ENCODE data around the gene SESN3. TPM values are rescaled to one million over a fixed set of nuclear protein-coding genes. Genes with fewer than 3 reads are reported as not detected.
A peak's percentile ranks its signal among the peaks of the same experiment; 100 is the strongest.
"Not testable (repeated sequence)": the region's sequence is repeated elsewhere in the genome, so short reads cannot be mapped to it uniquely, and the experiment has no call there.

Gene SESN3
- total RNA-seq, 3 donors from 2014 or later = 6.8 to 9.3 (median 7.3) TPM

- H3K27me3 Mint-ChIP-seq (ENCODE audit: low read depth) = no peaks in the 10 kb centered on the region
- no peak for ATAC-seq
- H3K4me1 Mint-ChIP-seq (ENCODE audit: low read depth) = peaks cover 47% of the 10 kb centered on the region
- no peaks in the 10 kb centered on the region for H3K9me3 Mint-ChIP-seq
- H3K4me3 Mint-ChIP-seq = no peak overlapping the region
- no peak for DNase-seq
- no peaks in the 10 kb centered on the region for H3K36me3 Mint-ChIP-seq (ENCODE audit: insufficient read depth)
These were observed 24.5 kb upstream of the SESN3 start for GRCh38 chr11:95255251-95256145.

GRCh38 chr11:95254716-95255115 lies 23.7 kb upstream of the SESN3 start:
- H3K27me3 Mint-ChIP-seq (ENCODE audit: low read depth) = no peaks in the 10 kb centered on the region
- DNase-seq (no peak), ATAC-seq (no peak)
- H3K36me3 Mint-ChIP-seq (ENCODE audit: insufficient read depth) = no peaks in the 10 kb centered on the region
- H3K4me3 Mint-ChIP-seq = no peak overlapping the region
- no peaks in the 10 kb centered on the region for H3K9me3 Mint-ChIP-seq
- H3K4me1 Mint-ChIP-seq (ENCODE audit: low read depth) = peaks cover 47% of the 10 kb centered on the region

- Mint-ChIP-seq H3K4me1 (ENCODE audit: low read depth) (peaks cover 47% of the 10 kb centered on the region), H3K9me3 (no peaks in the 10 kb centered on the region), H3K27me3 (ENCODE audit: low read depth) (no peaks in the 10 kb centered on the region), H3K4me3 (peak overlapping the region; percentile 78), H3K36me3 (ENCODE audit: insufficient read depth) (no peaks in the 10 kb centered on the region)
- peak; percentile 100 for ATAC-seq
- peak; percentile 73 for DNase-seq
These were observed 23.2 kb upstream of the SESN3 start for GRCh38 chr11:95254131-95254704.

- Mint-ChIP-seq H3K4me1 (ENCODE audit: low read depth) (peaks cover 51% of the 10 kb centered on the region), H3K36me3 (ENCODE audit: insufficient read depth) (no peaks in the 10 kb centered on the region), H3K4me3 (no peak overlapping the region), H3K9me3 (no peaks in the 10 kb centered on the region), H3K27me3 (ENCODE audit: low read depth) (peaks cover 3% of the 10 kb centered on the region)
- ATAC-seq (no peak), DNase-seq (no peak)
These were observed 22.1 kb upstream of the SESN3 start for GRCh38 chr11:95253141-95253540.

- no peak for DNase-seq
- no peaks in the 10 kb centered on the region for H3K36me3 Mint-ChIP-seq (ENCODE audit: insufficient read depth)
- H3K9me3 Mint-ChIP-seq = no peaks in the 10 kb centered on the region
- H3K4me3 Mint-ChIP-seq = no peak overlapping the region
- peaks cover 3% of the 10 kb centered on the region for H3K27me3 Mint-ChIP-seq (ENCODE audit: low read depth)
- H3K4me1 Mint-ChIP-seq (ENCODE audit: low read depth) = peaks cover 51% of the 10 kb centered on the region
- no peak for ATAC-seq
These were observed 21.6 kb upstream of the SESN3 start for GRCh38 chr11:95252586-95252985.

- H3K4me3 Mint-ChIP-seq = not testable (repeated sequence)
- H3K4me1 Mint-ChIP-seq (ENCODE audit: low read depth) = peaks cover 47% of the 10 kb centered on the region
These were observed 20.9 kb upstream of the SESN3 start for GRCh38 chr11:95251896-95252295.

GRCh38 chr11:95248666-95249467 lies 17.9 kb upstream of the SESN3 start:
- no peak overlapping the region for H3K4me3 Mint-ChIP-seq
- peaks cover 20% of the 10 kb centered on the region for H3K4me1 Mint-ChIP-seq (ENCODE audit: low read depth)
- DNase-seq (no peak), ATAC-seq (no peak)
- peaks cover 3% of the 10 kb centered on the region for H3K27me3 Mint-ChIP-seq (ENCODE audit: low read depth)
- H3K9me3 Mint-ChIP-seq = no peaks in the 10 kb centered on the region
- no peaks in the 10 kb centered on the region for H3K36me3 Mint-ChIP-seq (ENCODE audit: insufficient read depth)

More at GRCh38 chr11:95251896-95252295, 20.9 kb upstream of the SESN3 start:
- ATAC-seq; H3K27me3 Mint-ChIP-seq (ENCODE audit: low read depth); DNase-seq; H3K9me3 Mint-ChIP-seq; H3K36me3 Mint-ChIP-seq (ENCODE audit: insufficient read depth): not testable (repeated sequence)

- no peaks in the 10 kb centered on the region for H3K36me3 Mint-ChIP-seq (ENCODE audit: insufficient read depth)
- no peak overlapping the region for H3K4me3 Mint-ChIP-seq
- no peaks in the 10 kb centered on the region for H3K9me3 Mint-ChIP-seq
- ATAC-seq = no peak
- peaks cover 3% of the 10 kb centered on the region for H3K27me3 Mint-ChIP-seq (ENCODE audit: low read depth)
- DNase-seq = no peak
- peaks cover 15% of the 10 kb centered on the region for H3K4me1 Mint-ChIP-seq (ENCODE audit: low read depth)
These were observed 16.9 kb upstream of the SESN3 start for GRCh38 chr11:95247883-95248282.

GRCh38 chr11:95247127-95247684 lies 16.2 kb upstream of the SESN3 start:
- H3K36me3 Mint-ChIP-seq (ENCODE audit: insufficient read depth) = no peaks in the 10 kb centered on the region
- H3K4me1 Mint-ChIP-seq (ENCODE audit: low read depth) = peaks cover 9% of the 10 kb centered on the region
- no peak for DNase-seq
- H3K27me3 Mint-ChIP-seq (ENCODE audit: low read depth) = peaks cover 3% of the 10 kb centered on the region
- H3K9me3 Mint-ChIP-seq = no peaks in the 10 kb centered on the region
- no peak overlapping the region for H3K4me3 Mint-ChIP-seq
- no peak for ATAC-seq

- H3K9me3 Mint-ChIP-seq = no peaks in the 10 kb centered on the region
- DNase-seq (no peak), ATAC-seq (no peak)
- no peak overlapping the region for H3K4me3 Mint-ChIP-seq
- H3K4me1 Mint-ChIP-seq (ENCODE audit: low read depth) = peaks cover 10% of the 10 kb centered on the region
- H3K27me3 Mint-ChIP-seq (ENCODE audit: low read depth) = peaks cover 3% of the 10 kb centered on the region
- no peaks in the 10 kb centered on the region for H3K36me3 Mint-ChIP-seq (ENCODE audit: insufficient read depth)
These were observed 14.6 kb upstream of the SESN3 start for GRCh38 chr11:95245581-95245980.

GRCh38 chr11:95245038-95245437 lies 14.0 kb upstream of the SESN3 start:
- DNase-seq (no peak), ATAC-seq (peak; percentile 80)
- Mint-ChIP-seq H3K9me3 (no peaks in the 10 kb centered on the region), H3K36me3 (ENCODE audit: insufficient read depth) (no peaks in the 10 kb centered on the region), H3K4me3 (no peak overlapping the region), H3K4me1 (ENCODE audit: low read depth) (peaks cover 10% of the 10 kb centered on the region), H3K27me3 (ENCODE audit: low read depth) (peaks cover 3% of the 10 kb centered on the region)

- Mint-ChIP-seq H3K36me3 (ENCODE audit: insufficient read depth) (no peaks in the 10 kb centered on the region), H3K4me1 (ENCODE audit: low read depth) (peaks cover 8% of the 10 kb centered on the region), H3K4me3 (no peak overlapping the region), H3K9me3 (no peaks in the 10 kb centered on the region), H3K27me3 (ENCODE audit: low read depth) (no peaks in the 10 kb centered on the region)
- ATAC-seq (no peak), DNase-seq (no peak)
These were observed 12.7 kb upstream of the SESN3 start for GRCh38 chr11:95243673-95244072.

- no peak for DNase-seq
- no peaks in the 10 kb centered on the region for H3K27me3 Mint-ChIP-seq (ENCODE audit: low read depth)
- H3K4me1 Mint-ChIP-seq (ENCODE audit: low read depth) = peaks cover 8% of the 10 kb centered on the region
- H3K4me3 Mint-ChIP-seq = no peak overlapping the region
- no peaks in the 10 kb centered on the region for H3K36me3 Mint-ChIP-seq (ENCODE audit: insufficient read depth)
- H3K9me3 Mint-ChIP-seq = no peaks in the 10 kb centered on the region
- ATAC-seq = no peak
These were observed 12.0 kb upstream of the SESN3 start for GRCh38 chr11:95242845-95243605.

Data from activated T-cell treated with anti-CD3 and anti-CD28 coated beads, Interleukin-2, amount 50 U/mL, for 4 hours (primary cell).